SH-SY5Y (cell line): Measurements from ENCODE around the gene MMP24OS.

ENCODE experiments used
- GATA2 ChIP-seq: IDR thresholded peaks from 2 replicates; pipeline ENCODE4 v1.6.1; 2011; ENCODE audit warnings: mild to moderate bottlenecking, low read depth, low read length
- GATA3 ChIP-seq: IDR thresholded peaks from 2 replicates; pipeline ENCODE4 v1.6.1; 2011; ENCODE audit warnings: low read depth, mild to moderate bottlenecking, low read length, moderate library complexity

- TF ChIP-seq GATA3 = no peak
- TF ChIP-seq GATA2 = no peak
Observed at GRCh38 chr20:35295674-35296073, 17.8 kb upstream of the MMP24OS start.
